Testis (tissue), 3 donors: ENCODE measurements around the gene CDK17. TPM values are rescaled to one million over a fixed set of nuclear protein-coding genes. Genes with fewer than 3 reads are reported as not detected.

Experiments used
- DNase-seq: peaks from one replicate; pipeline ENCODE4 v3.0.0-alpha.2; 2019
- H3K27ac ChIP-seq, 2 donors: fragments of 200-600 bp; sonication (generic); one replicate each; pipeline ENCODE4 v1.5.1; 2019
- H3K27me3 ChIP-seq: fragments of 200-600 bp; sonication (generic); one replicate; pipeline ENCODE4 v1.5.1; 2019
- H3K36me3 ChIP-seq: fragments of 200-600 bp; sonication (generic); one replicate; pipeline ENCODE4 v1.5.1; 2017; ENCODE audit warnings: low read depth; ENCODE audit errors: missing control alignments
- H3K4me1 ChIP-seq: fragments of 200-600 bp; sonication (generic); one replicate; pipeline ENCODE4 v1.5.1; 2019
- H3K4me3 ChIP-seq, 2 donors: fragments of 200-600 bp; sonication (generic); one replicate each; pipeline ENCODE4 v1.5.1; 2017 to 2019
- H3K9me3 ChIP-seq: fragments of 200-600 bp; sonication (generic); one replicate; pipeline ENCODE4 v1.5.1; 2017
- POLR2A ChIP-seq: fragments of 450-650 bp; IDR thresholded peaks from one replicate; pipeline ENCODE4 v1.6.1; 2017; ENCODE audit warnings: antibody characterized with exemption, mild to moderate bottlenecking, moderate library complexity
- WGBS, 2 donors: methylation state at CpG; one replicate each; pipeline ENCODE4 v1.1.5; 2018; 5-methylcytosine and 5-hydroxymethylcytosine counted together
- intact Hi-C: fragments of 100-400 bp; cut with DNase I; formaldehyde crosslinking; loops from one replicate; pipeline ENCODE4 v1.15.1; 2023; ENCODE audit warnings: low total_unique reads
- polyA plus RNA-seq: library from polyadenylated mRNA; stranded (reverse); fragments of 350-450 nt; fragmentation: Illumina TruSeq; extraction: RNeasy Lipid Tissue Mini Kit (QIAGEN cat#74804); gene quantifications from one replicate; pipeline ENCODE4 v1.2.3, GENCODE V29; 2014; ENCODE audit warnings: low read depth, low replicate concordance; ENCODE audit not compliant: insufficient read depth
- total RNA-seq, 2 donors: library from RNA; depleted of rRNA; stranded (reverse); fragments of >200 nt; gene quantifications; one replicate each; pipeline ENCODE4 v1.2.3, GENCODE V29; 2016
- TF ChIP-seq, protein P1 (sequence below), 3 experiments: fragments of 450-650 bp in 2 of 3; fragments of 200-600 bp in 1 of 3; sonication (generic) in 1 of 3; IDR thresholded peaks; one replicate each; pipeline ENCODE4 v1.5.1; 2016 to 2019; ENCODE audit warnings: antibody characterized with exemption in 3 of 3, mild to moderate bottlenecking in 2 of 3, moderate library complexity in 1 of 3

CDK17 gene
- total and polyA plus RNA-seq, 3 donors from 2014 or later: 40.7 to 100.0 (median 91.5) TPM

DNA sequence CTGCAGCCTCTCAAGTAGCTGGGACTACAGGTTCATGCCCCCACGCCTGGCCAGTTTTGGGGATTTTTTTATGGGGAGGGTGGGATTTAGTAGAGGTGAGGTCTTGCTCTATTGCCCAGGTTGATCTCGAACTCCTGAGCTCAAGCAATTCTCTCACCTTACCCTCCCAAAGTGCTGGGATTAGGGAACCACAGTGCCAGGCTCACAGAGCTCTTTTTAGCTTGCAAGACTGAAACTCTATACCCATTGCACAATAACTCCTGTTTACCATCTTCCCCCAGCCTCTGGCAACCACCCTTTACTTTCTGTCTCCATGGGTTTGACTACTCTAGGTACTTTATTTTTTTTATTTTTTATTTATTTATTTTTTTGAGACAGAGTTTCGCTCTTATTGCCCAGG, 25.7 kb upstream of the CDK17 start:
- TF ChIP-seq, protein P1, sequence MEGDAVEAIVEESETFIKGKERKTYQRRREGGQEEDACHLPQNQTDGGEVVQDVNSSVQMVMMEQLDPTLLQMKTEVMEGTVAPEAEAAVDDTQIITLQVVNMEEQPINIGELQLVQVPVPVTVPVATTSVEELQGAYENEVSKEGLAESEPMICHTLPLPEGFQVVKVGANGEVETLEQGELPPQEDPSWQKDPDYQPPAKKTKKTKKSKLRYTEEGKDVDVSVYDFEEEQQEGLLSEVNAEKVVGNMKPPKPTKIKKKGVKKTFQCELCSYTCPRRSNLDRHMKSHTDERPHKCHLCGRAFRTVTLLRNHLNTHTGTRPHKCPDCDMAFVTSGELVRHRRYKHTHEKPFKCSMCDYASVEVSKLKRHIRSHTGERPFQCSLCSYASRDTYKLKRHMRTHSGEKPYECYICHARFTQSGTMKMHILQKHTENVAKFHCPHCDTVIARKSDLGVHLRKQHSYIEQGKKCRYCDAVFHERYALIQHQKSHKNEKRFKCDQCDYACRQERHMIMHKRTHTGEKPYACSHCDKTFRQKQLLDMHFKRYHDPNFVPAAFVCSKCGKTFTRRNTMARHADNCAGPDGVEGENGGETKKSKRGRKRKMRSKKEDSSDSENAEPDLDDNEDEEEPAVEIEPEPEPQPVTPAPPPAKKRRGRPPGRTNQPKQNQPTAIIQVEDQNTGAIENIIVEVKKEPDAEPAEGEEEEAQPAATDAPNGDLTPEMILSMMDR (IDR thresholded peaks at IDR 0.05): no peak
- TF ChIP-seq POLR2A: no peak
- 87 to 90% methylated on average over 3 of the region's 3 CpGs for WGBS, 2 donors
- H3K36me3 ChIP-seq: no peaks in the 10 kb centered on the region
- no peaks in the 10 kb centered on the region for H3K27me3 ChIP-seq
- no peak overlapping the region for H3K27ac ChIP-seq
- no peak overlapping the region for H3K4me3 ChIP-seq
- no peak for DNase-seq
- no peaks in the 10 kb centered on the region for H3K9me3 ChIP-seq
- intact Hi-C loops: no loop called here
- H3K4me1 ChIP-seq: no peaks in the 10 kb centered on the region

- Histone ChIP-seq H3K9me3 (no peaks in the 10 kb centered on the region), H3K27me3 (no peaks in the 10 kb centered on the region), H3K36me3 (no peaks in the 10 kb centered on the region), H3K4me3 (no peak overlapping the region), H3K4me1 (no peaks in the 10 kb centered on the region), H3K27ac (no peak overlapping the region)
- 83 to 90% methylated on average over 3 of the region's 3 CpGs for WGBS, 2 donors
- no peak for DNase-seq
- intact Hi-C loops: no loop called here
- TF ChIP-seq POLR2A: no peak
- TF ChIP-seq, protein P1 (IDR thresholded peaks at IDR 0.05): no peak
Measured at GRCh38 chr12:96425321-96425720, 25.1 kb upstream of the CDK17 start.

GRCh38 chr12:96424601-96425000, 24.4 kb upstream of the CDK17 start:
- no peak overlapping the region for H3K27ac ChIP-seq
- no peaks in the 10 kb centered on the region for H3K36me3 ChIP-seq
- H3K27me3 ChIP-seq: no peaks in the 10 kb centered on the region
- H3K9me3 ChIP-seq: no peaks in the 10 kb centered on the region
- intact Hi-C loops: no loop called here
- H3K4me3 ChIP-seq: no peak overlapping the region
- DNase-seq: no peak
- H3K4me1 ChIP-seq: no peaks in the 10 kb centered on the region
- WGBS, 2 donors: 93 to 94% methylated on average over 3 of the region's 3 CpGs
- no peak for TF ChIP-seq POLR2A
- TF ChIP-seq, protein P1 (IDR thresholded peaks at IDR 0.05): no peak

DNA sequence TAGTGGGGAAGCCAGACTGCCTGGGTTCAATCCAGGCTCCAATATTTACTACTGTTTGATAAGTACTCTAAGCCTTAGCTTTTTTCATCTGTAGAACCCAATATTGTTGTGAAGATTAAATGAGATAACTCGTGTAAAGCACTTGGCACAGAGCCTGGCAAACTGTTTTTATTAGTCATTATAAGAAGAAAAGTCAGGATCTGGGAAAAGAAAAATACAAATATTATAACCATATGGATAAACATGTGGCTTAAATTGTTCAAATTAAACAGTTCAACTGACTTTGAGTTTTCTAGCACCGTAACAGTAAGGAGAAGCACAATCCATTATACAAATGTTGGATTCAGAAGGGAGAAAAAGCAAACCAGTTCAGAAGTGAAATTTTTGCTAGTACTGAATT, 22.0 kb upstream of the CDK17 start:
- no peaks in the 10 kb centered on the region for H3K4me1 ChIP-seq
- no peak for DNase-seq
- WGBS, 2 donors: 60 to 62% methylated on average over 2 of the region's 2 CpGs
- no peaks in the 10 kb centered on the region for H3K27me3 ChIP-seq
- no peak overlapping the region for H3K4me3 ChIP-seq
- H3K27ac ChIP-seq: no peak overlapping the region
- no peaks in the 10 kb centered on the region for H3K36me3 ChIP-seq
- intact Hi-C loops: no loop called here
- H3K9me3 ChIP-seq: no peaks in the 10 kb centered on the region
- TF ChIP-seq, protein P1 (IDR thresholded peaks at IDR 0.05): no peak
- TF ChIP-seq POLR2A: no peak

- TF ChIP-seq, protein P1 (IDR thresholded peaks at IDR 0.05): no peak
- TF ChIP-seq POLR2A: no peak
- 72 to 75% methylated on average over 6 of the region's 6 CpGs for WGBS, 2 donors
- Histone ChIP-seq H3K9me3 (no peaks in the 10 kb centered on the region), H3K4me1 (no peaks in the 10 kb centered on the region), H3K27me3 (no peaks in the 10 kb centered on the region), H3K27ac (no peak overlapping the region), H3K4me3 (no peak overlapping the region), H3K36me3 (no peaks in the 10 kb centered on the region)
- no peak for DNase-seq
- intact Hi-C loops: no loop called here
Measured at GRCh38 chr12:96421014-96421413, 20.8 kb upstream of the CDK17 start.
